SIG-M5 (cell line): ENCODE data around the gene SLC4A1AP.

Source experiments
- DNase-seq: peaks from one replicate; lab custom pipeline; 2025; lab: John Stamatoyannopoulos, UW

The SLC4A1AP gene

DNA sequence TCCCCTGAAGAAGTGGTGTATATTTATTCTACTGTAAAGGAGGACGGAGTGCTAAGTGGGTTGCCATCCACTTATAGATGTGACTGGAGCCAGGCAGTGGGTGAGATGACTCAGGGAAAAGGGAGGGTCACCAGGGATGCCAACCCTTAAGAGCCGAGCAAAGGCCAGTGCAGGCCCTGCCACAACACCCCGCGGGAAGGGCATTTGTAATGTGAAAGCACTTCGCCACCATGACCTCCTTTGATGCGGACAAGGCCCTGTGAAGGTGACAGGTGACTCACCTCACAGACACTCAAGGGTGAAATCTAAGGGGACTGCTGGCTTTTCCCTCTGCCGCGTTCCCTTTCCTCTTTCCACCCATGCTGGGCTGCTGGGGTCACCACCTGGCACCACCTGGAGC lies 57.6 kb downstream of the SLC4A1AP start:
- no peak for DNase-seq

- no peak for DNase-seq
These were observed 58.3 kb downstream of the SLC4A1AP start for GRCh38 chr2:27721884-27722485.

- DNase-seq, result no peak
These were observed 59.9 kb downstream of the SLC4A1AP start for GRCh38 chr2:27723372-27724144.

GRCh38 chr2:27724191-27724590 lies 60.5 kb downstream of the SLC4A1AP start:
- no peak for DNase-seq

DNA sequence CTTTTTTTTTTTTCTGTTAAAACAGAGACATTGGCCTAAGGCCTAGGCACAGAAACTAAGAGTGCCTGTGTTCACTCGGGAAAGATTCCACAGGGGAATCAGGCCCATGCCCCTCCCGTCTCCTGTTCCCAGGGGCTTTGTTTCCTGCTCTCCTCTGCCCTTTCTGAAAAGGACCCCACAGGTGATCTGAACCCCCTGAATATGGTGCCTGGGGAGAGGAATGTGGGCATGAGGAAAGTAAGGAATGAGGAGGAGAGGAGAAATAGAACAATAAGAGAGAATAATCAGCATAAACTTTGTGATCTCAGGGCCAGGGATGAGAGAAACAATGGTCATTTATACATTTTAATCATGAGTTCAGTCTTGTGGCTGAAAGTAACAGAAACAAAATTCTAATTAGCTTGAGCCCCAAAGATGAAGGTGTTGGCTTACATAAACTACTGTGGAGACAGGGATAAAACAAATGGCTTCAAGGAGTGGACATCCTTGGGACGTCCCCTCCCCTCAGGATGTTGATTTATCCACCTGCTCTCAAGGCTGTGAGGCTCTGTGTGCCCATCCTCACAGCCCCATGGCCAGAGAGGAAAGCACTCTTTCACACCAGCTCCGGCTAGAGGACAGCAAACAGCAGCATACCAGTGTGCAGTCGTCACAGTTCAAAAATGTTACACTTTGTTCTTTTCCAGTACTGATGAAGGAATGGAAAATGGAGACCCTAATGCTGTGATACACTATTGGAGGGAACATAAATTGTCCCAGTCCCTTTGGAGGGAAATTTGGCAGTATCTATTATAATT lies 61.4 kb downstream of the SLC4A1AP start:
- no peak for DNase-seq

GRCh38 chr2:27727257-27727656 lies 63.6 kb downstream of the SLC4A1AP start:
- DNase-seq, result no peak

GRCh38 chr2:27728081-27728858 lies 64.6 kb downstream of the SLC4A1AP start:
- no peak for DNase-seq

GRCh38 chr2:27729198-27729597 lies 65.5 kb downstream of the SLC4A1AP start:
- no peak for DNase-seq

DNA sequence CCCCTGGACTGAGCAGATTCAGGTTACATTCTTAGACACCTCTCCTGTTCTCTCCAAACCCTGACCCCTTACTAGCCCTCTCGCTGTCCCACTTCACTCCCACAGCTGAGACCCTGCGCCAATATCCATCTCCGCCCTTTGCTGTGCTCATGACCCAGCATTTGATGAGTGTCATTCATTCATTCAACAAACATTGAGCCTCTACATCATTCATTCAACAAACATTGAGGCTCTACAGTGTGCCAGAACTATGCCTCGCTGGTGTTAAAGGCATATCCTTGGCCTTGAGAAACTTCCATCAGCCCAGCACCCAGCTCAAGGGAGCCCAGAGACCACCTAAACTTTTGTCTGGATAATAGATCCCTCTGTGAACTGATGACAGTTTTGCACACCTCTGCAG lies 65.9 kb downstream of the SLC4A1AP start:
- no peak for DNase-seq

DNA sequence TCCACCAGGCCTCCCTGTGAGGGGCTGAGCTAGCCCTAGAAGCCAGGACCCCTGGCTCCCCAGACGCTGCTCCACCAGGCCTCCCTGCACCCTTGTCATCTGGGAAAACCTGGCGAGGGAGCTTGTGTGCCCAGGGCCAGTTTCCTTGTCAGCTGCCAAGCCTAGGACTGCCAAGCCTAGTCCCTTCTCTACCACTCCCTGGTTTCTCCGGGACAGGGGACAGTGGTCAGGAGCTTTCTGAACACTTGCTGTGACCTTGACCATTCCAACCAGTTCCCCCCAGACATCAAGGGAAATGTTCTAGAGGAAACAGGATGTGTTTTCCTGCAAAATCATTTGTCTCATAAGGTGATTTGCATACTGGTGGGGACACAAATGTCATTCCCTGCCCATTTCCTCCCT lies 66.6 kb downstream of the SLC4A1AP start:
- DNase-seq, result no peak

DNA sequence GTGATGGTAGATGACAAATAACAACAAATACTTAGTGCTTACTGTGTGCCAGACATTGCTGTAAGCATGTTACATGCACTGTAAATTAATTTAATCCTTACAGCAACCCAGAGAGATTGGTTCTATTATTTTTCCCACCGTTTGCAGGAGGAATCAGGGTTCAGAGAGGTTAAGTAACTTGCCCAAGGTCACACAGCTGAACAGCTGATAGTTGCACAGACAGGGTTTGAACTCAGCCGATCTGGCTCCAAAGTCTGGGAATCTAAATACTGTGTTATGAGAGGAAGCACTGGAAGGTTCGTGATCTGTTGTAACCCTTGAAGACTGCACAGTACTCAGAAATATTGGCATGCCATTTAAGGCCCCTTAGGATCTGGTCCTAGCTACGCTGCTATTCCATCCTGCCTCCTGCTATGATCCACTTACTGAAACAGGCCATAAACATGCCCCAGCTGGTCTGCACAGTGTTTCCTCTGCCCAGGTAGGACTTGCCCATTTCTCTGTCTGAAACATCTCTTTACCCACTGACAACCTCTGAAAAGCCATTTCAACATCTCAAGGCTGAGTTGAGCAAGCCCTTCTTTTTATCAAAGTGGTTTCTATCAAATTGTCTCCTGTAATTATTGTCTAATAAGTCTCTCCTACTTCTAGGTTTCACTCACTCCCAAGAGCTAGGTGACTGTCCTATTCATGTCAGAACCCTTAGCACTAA lies 67.4 kb downstream of the SLC4A1AP start:
- DNase-seq, result no peak

- no peak for DNase-seq
These were observed 70.6 kb downstream of the SLC4A1AP start for GRCh38 chr2:27734305-27734704.

DNA sequence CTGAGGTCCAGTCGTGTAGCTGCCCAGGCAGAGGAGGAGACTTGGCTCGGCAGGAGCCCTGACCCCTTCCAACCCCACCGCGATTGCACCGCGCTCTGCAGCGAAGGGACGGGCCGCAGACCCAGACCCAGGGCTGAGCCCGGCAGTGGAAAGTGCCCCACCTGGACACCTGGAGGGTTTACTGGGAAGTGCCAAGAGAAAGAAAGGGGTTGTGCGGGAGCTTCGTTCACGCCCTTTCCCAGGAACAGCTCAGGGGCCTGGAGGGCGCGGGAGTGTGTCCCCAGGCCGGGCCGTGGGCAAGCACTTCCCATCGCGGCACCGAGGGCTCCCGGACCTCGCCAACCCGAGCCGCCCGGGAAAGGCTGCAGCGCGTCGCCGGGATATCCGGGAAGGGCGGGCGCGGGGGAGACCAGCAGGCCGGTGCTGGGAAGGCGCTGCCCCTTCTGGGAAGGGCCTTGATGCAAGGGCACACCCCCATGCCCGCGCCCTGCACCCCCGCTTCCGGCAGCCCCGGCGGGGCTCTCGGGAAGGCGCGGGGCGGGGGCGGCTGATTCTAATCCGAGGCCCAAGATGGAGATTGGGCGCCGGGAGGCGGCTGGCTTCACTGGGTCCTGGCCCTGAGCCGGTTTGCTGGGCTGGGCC lies 71.7 kb downstream of the SLC4A1AP start:
- DNase-seq, result no peak

- DNase-seq, result no peak
These were observed 72.6 kb downstream of the SLC4A1AP start for GRCh38 chr2:27736031-27736889.

- DNase-seq, result no peak
These were observed 73.2 kb downstream of the SLC4A1AP start for GRCh38 chr2:27736890-27737204.

GRCh38 chr2:27737676-27738348 lies 74.1 kb downstream of the SLC4A1AP start:
- no peak for DNase-seq

- no peak for DNase-seq
These were observed 74.8 kb downstream of the SLC4A1AP start for GRCh38 chr2:27738349-27739057.

DNA sequence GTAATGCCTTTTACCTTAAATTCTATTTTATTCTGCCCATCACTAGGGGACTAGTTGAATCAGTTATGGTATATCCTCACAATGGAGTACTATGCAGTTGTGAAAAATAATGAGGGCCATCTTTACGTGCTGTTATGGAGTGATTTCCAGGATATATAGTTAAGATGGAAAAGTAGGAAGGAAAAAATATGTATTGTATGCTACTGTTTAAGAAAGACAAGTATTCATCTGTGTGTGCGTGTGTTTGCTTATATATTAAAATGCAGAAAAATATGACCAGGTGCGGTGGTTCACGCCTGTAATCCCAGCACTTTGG lies 75.3 kb downstream of the SLC4A1AP start:
- no peak for DNase-seq

GRCh38 chr2:27741673-27742072 lies 78.0 kb downstream of the SLC4A1AP start:
- DNase-seq, result no peak
